Measurements from ENCODE around the gene RNF44. TPM values are rescaled to one million over a fixed set of nuclear protein-coding genes. Genes with fewer than 3 reads are reported as not detected.

Gene RNF44
- polyA plus RNA-seq, 1 donor from 2014 or later = 6.0 TPM

- no peaks in the 10 kb centered on the region for H3K9me3 Mint-ChIP-seq
- peak overlapping the region; percentile 93 to 99 (median 96) for H3K27ac Mint-ChIP-seq
- peak overlapping the region; percentile 91 to 99 (median 97) for H3K4me3 Mint-ChIP-seq
- H3K4me1 Mint-ChIP-seq = peaks cover 21 to 38% (median 28%) of the 10 kb centered on the region in 3 donors
- H3K36me3 Mint-ChIP-seq = no peaks in the 10 kb centered on the region
- H3K27me3 Mint-ChIP-seq = no peaks in the 10 kb centered on the region
These were observed 6.4 kb upstream of the RNF44 start for GRCh38 chr5:176543428-176544182.

- no peaks in the 10 kb centered on the region for H3K27me3 Mint-ChIP-seq
- no peaks in the 10 kb centered on the region for H3K9me3 Mint-ChIP-seq
- peak overlapping the region; percentile 94 to 99 (median 96) for H3K27ac Mint-ChIP-seq
- no peaks in the 10 kb centered on the region for H3K36me3 Mint-ChIP-seq
- peaks cover 27 to 44% (median 33%) of the 10 kb centered on the region in 3 donors for H3K4me1 Mint-ChIP-seq
- H3K4me3 Mint-ChIP-seq = peak overlapping the region; percentile 91 to 99 (median 96)
These were observed 5.6 kb upstream of the RNF44 start for GRCh38 chr5:176542596-176543427.

GRCh38 chr5:176542135-176542595 is 5.0 kb upstream of the RNF44 start:
- Mint-ChIP-seq H3K27ac (peak overlapping the region; percentile 94 to 96 (median 96)), H3K4me1 (peaks cover 30 to 40% (median 33%) of the 10 kb centered on the region in 3 donors), H3K4me3 (peak overlapping the region; percentile 90 to 99 (median 94)), H3K9me3 (no peaks in the 10 kb centered on the region), H3K36me3 (no peaks in the 10 kb centered on the region), H3K27me3 (no peaks in the 10 kb centered on the region)

GRCh38 chr5:176541338-176542134 is 4.3 kb upstream of the RNF44 start:
- H3K9me3 Mint-ChIP-seq = no peaks in the 10 kb centered on the region

GRCh38 chr5:176540956-176541337 is 3.7 kb upstream of the RNF44 start:
- Mint-ChIP-seq H3K9me3 (no peaks in the 10 kb centered on the region), H3K36me3 (no peaks in the 10 kb centered on the region), H3K27me3 (no peaks in the 10 kb centered on the region), H3K27ac (peak overlapping the region; percentile 67 to 96 (median 94)), H3K4me3 (peak overlapping the region; percentile 90 to 99 (median 94)), H3K4me1 (peaks cover 30 to 40% (median 30%) of the 10 kb centered on the region in 3 donors)

More at GRCh38 chr5:176541338-176542134, 4.3 kb upstream of the RNF44 start:
- H3K27me3 Mint-ChIP-seq = no peaks in the 10 kb centered on the region
- H3K27ac Mint-ChIP-seq = peak overlapping the region; percentile 94 to 96 (median 96)
- no peaks in the 10 kb centered on the region for H3K36me3 Mint-ChIP-seq
- peaks cover 30 to 40% (median 33%) of the 10 kb centered on the region in 3 donors for H3K4me1 Mint-ChIP-seq
- peak overlapping the region; percentile 90 to 99 (median 94) for H3K4me3 Mint-ChIP-seq

GRCh38 chr5:176540476-176540899 is 3.3 kb upstream of the RNF44 start:
- H3K4me3 Mint-ChIP-seq = peak overlapping the region; percentile 52 to 99 (median 73)
- peak overlapping the region; percentile 67 to 96 (median 94) for H3K27ac Mint-ChIP-seq
- H3K9me3 Mint-ChIP-seq = no peaks in the 10 kb centered on the region
- peaks cover 30 to 40% (median 30%) of the 10 kb centered on the region in 3 donors for H3K4me1 Mint-ChIP-seq
- no peaks in the 10 kb centered on the region for H3K36me3 Mint-ChIP-seq
- H3K27me3 Mint-ChIP-seq = no peaks in the 10 kb centered on the region

GRCh38 chr5:176538989-176539384 is 1.8 kb upstream of the RNF44 start:
- Mint-ChIP-seq H3K4me3 (peak overlapping the region in 1 of 4 donors; percentile 99), H3K9me3 (no peaks in the 10 kb centered on the region), H3K4me1 (peaks cover 37 to 48% (median 44%) of the 10 kb centered on the region in 3 donors), H3K27ac (peak overlapping the region in 2 of 3 donors; percentile 43 to 99), H3K36me3 (no peaks in the 10 kb centered on the region), H3K27me3 (no peaks in the 10 kb centered on the region)

GRCh38 chr5:176538230-176538988 is 1.2 kb upstream of the RNF44 start:
- no peaks in the 10 kb centered on the region for H3K27me3 Mint-ChIP-seq
- peaks cover 40 to 52% (median 46%) of the 10 kb centered on the region in 3 donors for H3K4me1 Mint-ChIP-seq
- no peaks in the 10 kb centered on the region for H3K9me3 Mint-ChIP-seq
- peak overlapping the region; percentile 99 to 100 (median 99) for H3K27ac Mint-ChIP-seq
- H3K4me3 Mint-ChIP-seq = peak overlapping the region; percentile 98 to 99 (median 99)
- H3K36me3 Mint-ChIP-seq = peaks cover 2% of the 10 kb centered on the region

- Mint-ChIP-seq H3K4me3 (peak overlapping the region; percentile 98 to 99 (median 99)), H3K36me3 (peaks cover 2% of the 10 kb centered on the region), H3K27ac (peak overlapping the region; percentile 99 to 100 (median 99)), H3K27me3 (no peaks in the 10 kb centered on the region), H3K9me3 (no peaks in the 10 kb centered on the region), H3K4me1 (peaks cover 43 to 56% (median 48%) of the 10 kb centered on the region in 3 donors)
These were observed 490 bp upstream of the RNF44 start for GRCh38 chr5:176537554-176538229.

GRCh38 chr5:176536132-176536901 is 885 bp downstream of the RNF44 start:
- peak overlapping the region; percentile 97 to 99 (median 99) for H3K27ac Mint-ChIP-seq
- peaks cover 2% of the 10 kb centered on the region for H3K36me3 Mint-ChIP-seq
- H3K27me3 Mint-ChIP-seq = no peaks in the 10 kb centered on the region
- H3K4me1 Mint-ChIP-seq = peaks cover 34 to 46% (median 35%) of the 10 kb centered on the region in 3 donors
- peak overlapping the region; percentile 98 to 99 (median 99) for H3K4me3 Mint-ChIP-seq
- no peaks in the 10 kb centered on the region for H3K9me3 Mint-ChIP-seq

- Mint-ChIP-seq H3K36me3 (peaks cover 2% of the 10 kb centered on the region), H3K27ac (peak overlapping the region; percentile 97 to 99 (median 99)), H3K27me3 (no peaks in the 10 kb centered on the region), H3K4me3 (peak overlapping the region; percentile 98 to 99 (median 99)), H3K4me1 (peaks cover 29 to 42% (median 35%) of the 10 kb centered on the region in 3 donors), H3K9me3 (no peaks in the 10 kb centered on the region)
These were observed 1.5 kb downstream of the RNF44 start for GRCh38 chr5:176535664-176536131.

GRCh38 chr5:176535101-176535663 is 2.0 kb downstream of the RNF44 start:
- H3K27ac Mint-ChIP-seq = peak overlapping the region; percentile 97 to 99 (median 99)
- H3K36me3 Mint-ChIP-seq = peaks cover 2% of the 10 kb centered on the region
- peak overlapping the region; percentile 98 to 99 (median 99) for H3K4me3 Mint-ChIP-seq
- H3K27me3 Mint-ChIP-seq = no peaks in the 10 kb centered on the region
- peaks cover 27 to 37% (median 32%) of the 10 kb centered on the region in 3 donors for H3K4me1 Mint-ChIP-seq
- H3K9me3 Mint-ChIP-seq = no peaks in the 10 kb centered on the region

All from IgD-negative memory B cell (primary cell).